Endometrial microvascular endothelial cells (primary cell): ENCODE measurements around the gene MYRIP. TPM values are rescaled to one million over a fixed set of nuclear protein-coding genes. Genes with fewer than 3 reads are reported as not detected.
"Not testable (repeated sequence)": the region's sequence is repeated elsewhere in the genome, so short reads cannot be mapped to it uniquely, and the experiment has no call there.

Source experiments
- in situ Hi-C: cut with HindIII; loops from 2 replicates; pipeline ENCODE4 v1.10.0; 2017; ENCODE audit warnings: low sequenced_read_pairs, low pct_unique_long_range_greater_than_20kb; ENCODE audit errors: inconsistent ontology term
- total RNA-seq: library from RNA; depleted of rRNA; stranded (reverse); fragments of >200 nt; gene quantifications from one replicate; pipeline ENCODE4 v1.2.3, GENCODE V29; 2015; ENCODE audit errors: inconsistent ontology term

The MYRIP gene
- total RNA-seq, 1 donor from 2014 or later = 1.1 TPM

DNA sequence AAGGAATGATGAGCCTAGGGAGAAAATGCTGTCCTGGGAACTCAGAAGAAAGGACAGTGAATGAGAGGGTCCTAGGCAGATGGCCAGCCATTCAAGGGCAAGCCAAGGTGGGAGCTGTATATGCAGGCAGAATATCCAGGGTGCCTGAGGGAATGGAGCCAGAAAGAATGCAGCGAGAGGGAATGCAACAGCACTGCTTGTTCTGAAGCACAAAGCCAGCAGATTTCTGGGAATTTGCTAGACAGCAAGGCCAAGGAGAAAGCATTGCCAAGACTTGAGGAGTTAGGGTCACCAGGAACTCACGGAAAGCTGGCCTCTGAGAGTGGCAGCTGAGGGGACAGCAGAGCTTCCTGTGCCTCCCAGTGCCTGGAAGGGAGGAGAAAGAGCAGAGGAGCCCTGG lies 200.6 kb downstream of the MYRIP start:
- in situ Hi-C loops = no loop called here

GRCh38 chr3:40012381-40012780 lies 203.0 kb downstream of the MYRIP start:
- in situ Hi-C loops = no loop called here

DNA sequence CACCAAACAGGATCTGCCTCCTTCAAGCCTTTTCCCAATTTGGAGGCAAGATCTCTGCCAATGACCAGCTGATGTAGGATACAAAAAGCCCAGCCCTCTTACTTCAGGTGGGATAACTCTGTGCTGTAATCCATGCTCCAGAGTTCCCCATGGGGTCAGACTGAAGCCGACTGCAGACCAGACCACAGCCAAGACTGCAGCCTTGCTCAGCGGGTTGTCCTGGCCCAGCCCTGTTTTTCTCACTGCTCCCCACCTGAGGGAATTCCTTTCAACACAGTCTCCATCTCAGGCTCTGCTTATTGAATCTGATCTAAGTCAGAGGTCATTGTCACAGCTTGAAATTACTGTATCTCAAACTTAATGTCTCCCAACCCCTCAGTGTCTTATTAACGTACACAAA lies 207.0 kb downstream of the MYRIP start:
- in situ Hi-C loops = no loop called here

- in situ Hi-C loops = no loop called here
These were observed 209.0 kb downstream of the MYRIP start for GRCh38 chr3:40018369-40018768.

GRCh38 chr3:40019376-40019775 lies 210.0 kb downstream of the MYRIP start:
- in situ Hi-C loops = no loop called here

DNA sequence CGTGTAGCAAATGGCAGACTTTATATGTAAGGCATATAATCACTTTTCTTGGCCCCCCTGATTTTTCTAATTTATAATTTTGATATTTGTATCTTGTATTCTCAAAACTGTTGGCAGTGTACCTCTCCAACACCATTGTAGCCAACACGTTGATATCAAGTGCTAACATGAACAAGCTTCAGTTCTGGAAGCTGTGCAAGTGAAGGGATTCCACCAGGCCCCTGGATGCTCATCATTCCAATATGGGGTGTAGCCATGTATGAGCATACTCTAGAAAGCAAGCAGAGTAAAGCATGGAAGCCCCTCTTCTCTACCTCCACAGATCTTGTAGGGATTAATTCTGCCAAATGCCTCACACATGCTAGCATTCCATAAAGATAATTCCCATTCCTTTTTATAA lies 211.3 kb downstream of the MYRIP start:
- in situ Hi-C loops = no loop called here

GRCh38 chr3:40021338-40021737 lies 211.9 kb downstream of the MYRIP start:
- in situ Hi-C loops = no loop called here

GRCh38 chr3:40022297-40022827 lies 213.0 kb downstream of the MYRIP start:
- in situ Hi-C loops = no loop called here

- in situ Hi-C loops = no loop called here
These were observed 215.1 kb downstream of the MYRIP start for GRCh38 chr3:40024526-40024925.

DNA sequence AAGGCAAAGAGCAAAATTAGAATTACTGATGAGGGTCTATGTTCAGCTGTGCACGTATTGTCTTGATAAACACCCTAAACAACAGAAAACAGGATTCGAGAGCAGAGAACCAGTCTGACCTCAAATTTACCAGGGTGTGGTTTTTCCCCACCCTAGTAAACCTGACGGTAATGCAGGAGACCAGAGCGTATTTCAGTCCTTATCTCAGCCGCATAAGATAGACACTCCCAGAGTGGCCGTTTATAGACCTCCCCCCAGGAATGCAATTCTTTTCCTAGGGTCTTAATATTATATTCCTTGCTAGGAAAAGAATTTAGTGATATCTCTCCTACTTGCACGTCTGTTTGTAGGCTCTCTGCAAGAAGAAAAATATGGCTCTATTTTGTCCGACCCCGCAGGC lies 216.5 kb downstream of the MYRIP start:
- in situ Hi-C loops = not testable (repeated sequence)

- in situ Hi-C loops = no loop called here
These were observed 225.8 kb downstream of the MYRIP start for GRCh38 chr3:40035177-40035576.

DNA sequence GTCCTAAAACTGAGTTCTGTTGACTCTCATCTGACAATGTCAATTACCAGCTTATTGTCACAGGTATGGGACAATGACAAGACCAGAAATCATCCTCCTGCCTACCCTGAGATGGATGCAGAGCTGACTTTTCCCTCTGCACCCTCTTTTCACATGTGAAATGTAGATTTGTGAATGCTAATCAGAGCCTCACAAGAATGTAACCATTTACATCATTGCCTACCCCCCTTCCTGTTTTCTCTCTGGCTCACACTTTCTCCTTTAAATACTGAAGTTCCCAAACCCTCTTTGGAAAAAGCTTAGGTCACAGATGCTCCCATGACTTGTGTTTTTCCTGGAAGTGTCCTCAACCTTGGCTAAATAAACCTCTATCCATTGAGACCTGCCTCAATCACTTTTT lies 228.2 kb downstream of the MYRIP start:
- in situ Hi-C loops = no loop called here

GRCh38 chr3:40042752-40043443 lies 233.5 kb downstream of the MYRIP start:
- in situ Hi-C loops = no loop called here

- in situ Hi-C loops = no loop called here
These were observed 234.0 kb downstream of the MYRIP start for GRCh38 chr3:40043444-40043755.

GRCh38 chr3:40044487-40044886 lies 235.1 kb downstream of the MYRIP start:
- in situ Hi-C loops = no loop called here

- in situ Hi-C loops = no loop called here
These were observed 235.6 kb downstream of the MYRIP start for GRCh38 chr3:40045051-40045450.

GRCh38 chr3:40046149-40046548 lies 236.7 kb downstream of the MYRIP start:
- in situ Hi-C loops = no loop called here

GRCh38 chr3:40047406-40047805 lies 238.0 kb downstream of the MYRIP start:
- in situ Hi-C loops = no loop called here

GRCh38 chr3:40053663-40054062 lies 244.3 kb downstream of the MYRIP start:
- in situ Hi-C loops = no loop called here

GRCh38 chr3:40054568-40055222 lies 245.3 kb downstream of the MYRIP start:
- in situ Hi-C loops = no loop called here

- in situ Hi-C loops = no loop called here
These were observed 246.0 kb downstream of the MYRIP start for GRCh38 chr3:40055361-40055760.
